ENCODE measurements around the gene APOL1.

DNA sequence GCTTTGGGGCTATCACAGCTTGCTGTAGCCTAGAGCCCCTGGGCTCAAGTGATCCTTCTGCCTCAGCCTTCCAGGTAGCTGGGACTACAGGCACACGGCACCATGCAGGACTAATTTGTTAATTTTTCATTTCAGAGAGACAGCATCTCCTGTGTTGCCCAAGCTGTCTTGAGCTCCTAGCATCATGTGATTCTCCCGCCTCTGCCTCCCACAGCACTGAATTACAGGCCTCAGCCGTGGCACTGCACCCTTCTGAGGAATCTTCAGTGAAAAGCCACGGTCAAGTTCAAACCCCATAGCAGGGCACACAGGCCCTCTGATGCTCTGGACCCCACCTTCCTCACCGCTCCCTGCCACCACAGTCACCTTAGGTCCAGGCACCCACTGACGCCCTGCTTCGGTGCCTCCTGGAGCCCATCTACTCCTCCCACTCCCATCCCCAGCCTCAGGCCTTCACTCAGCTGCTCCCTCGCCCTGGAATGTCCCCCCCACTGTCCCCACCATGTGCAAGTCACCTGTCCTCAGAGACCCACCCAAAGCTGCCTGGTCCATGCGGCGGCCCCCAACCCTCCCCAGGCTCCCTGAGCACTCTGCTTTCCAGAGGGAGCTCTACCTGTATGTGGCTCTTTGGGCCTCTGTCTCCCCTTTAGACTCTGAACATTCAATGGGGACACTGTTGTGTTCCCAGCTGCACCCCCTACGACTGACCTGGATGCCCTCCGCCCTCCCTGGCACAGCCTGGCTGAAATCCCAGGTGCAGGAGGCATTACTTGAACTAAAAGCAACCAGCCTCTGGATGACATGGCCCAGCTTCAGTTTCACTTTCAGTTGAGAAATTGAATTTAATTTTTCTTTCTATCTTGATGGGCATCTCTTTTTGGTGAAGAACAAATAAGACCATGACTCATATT, 15.2 kb upstream of the APOL1 start:
- TF ChIP-seq, protein P1, sequence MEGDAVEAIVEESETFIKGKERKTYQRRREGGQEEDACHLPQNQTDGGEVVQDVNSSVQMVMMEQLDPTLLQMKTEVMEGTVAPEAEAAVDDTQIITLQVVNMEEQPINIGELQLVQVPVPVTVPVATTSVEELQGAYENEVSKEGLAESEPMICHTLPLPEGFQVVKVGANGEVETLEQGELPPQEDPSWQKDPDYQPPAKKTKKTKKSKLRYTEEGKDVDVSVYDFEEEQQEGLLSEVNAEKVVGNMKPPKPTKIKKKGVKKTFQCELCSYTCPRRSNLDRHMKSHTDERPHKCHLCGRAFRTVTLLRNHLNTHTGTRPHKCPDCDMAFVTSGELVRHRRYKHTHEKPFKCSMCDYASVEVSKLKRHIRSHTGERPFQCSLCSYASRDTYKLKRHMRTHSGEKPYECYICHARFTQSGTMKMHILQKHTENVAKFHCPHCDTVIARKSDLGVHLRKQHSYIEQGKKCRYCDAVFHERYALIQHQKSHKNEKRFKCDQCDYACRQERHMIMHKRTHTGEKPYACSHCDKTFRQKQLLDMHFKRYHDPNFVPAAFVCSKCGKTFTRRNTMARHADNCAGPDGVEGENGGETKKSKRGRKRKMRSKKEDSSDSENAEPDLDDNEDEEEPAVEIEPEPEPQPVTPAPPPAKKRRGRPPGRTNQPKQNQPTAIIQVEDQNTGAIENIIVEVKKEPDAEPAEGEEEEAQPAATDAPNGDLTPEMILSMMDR (conservative IDR thresholded peaks at IDR 0.05), result no peak
- TF ChIP-seq ZFX (IDR thresholded peaks at IDR 0.05), result no peak
